Keratinocyte (primary cell): Measurements from ENCODE around the gene ICAM2. TPM values are rescaled to one million over a fixed set of nuclear protein-coding genes. Genes with fewer than 3 reads are reported as not detected.
"Not testable (repeated sequence)": the region's sequence is repeated elsewhere in the genome, so short reads cannot be mapped to it uniquely, and the experiment has no call there.

Source experiments
- DNase-seq: peaks from one replicate; pipeline ENCODE4 v3.0.0-alpha.2; 2011; ENCODE audit warnings: low read depth, missing footprints, low spot score
- FAIRE-seq: peaks from 2 replicates; lab custom pipeline; 2011; peaks lifted over from hg19 to GRCh38; lab: Jason Lieb, UNC
- H2AFZ ChIP-seq: 2 replicates; pipeline ENCODE4 v1.6.0; 2012; ENCODE audit warnings: low read length, control low read depth, inconsistent platforms; ENCODE audit not compliant: control insufficient read depth
- H3K27ac ChIP-seq: 2 replicates; pipeline ENCODE4 v1.5.1; 2011; ENCODE audit warnings: low read length; ENCODE audit not compliant: control insufficient read depth, insufficient read depth
- H3K27me3 ChIP-seq: 3 replicates; pipeline ENCODE4 v1.6.0; 2011; ENCODE audit warnings: low read length; ENCODE audit not compliant: control insufficient read depth, insufficient read depth; ENCODE audit errors: extremely low read depth
- H3K36me3 ChIP-seq, 2 experiments: 2 replicates in 1 of 2; 3 replicates in 1 of 2; pipeline ENCODE4 v1.5.1; 2011; ENCODE audit warnings: low read length in 2 of 2, mild to moderate bottlenecking in 1 of 2; ENCODE audit not compliant: control insufficient read depth in 2 of 2, insufficient read depth in 2 of 2; ENCODE audit errors: extremely low read depth in 1 of 2
- H3K4me1 ChIP-seq: 3 replicates; pipeline ENCODE4 v1.5.1; 2011; ENCODE audit warnings: low read length; ENCODE audit not compliant: control insufficient read depth, insufficient read depth; ENCODE audit errors: extremely low read depth
- H3K4me2 ChIP-seq: 3 replicates; pipeline ENCODE4 v1.6.0; 2011; ENCODE audit warnings: low read depth, low read length; ENCODE audit not compliant: control insufficient read depth, insufficient read depth; ENCODE audit errors: extremely low read depth
- H3K4me3 ChIP-seq, 3 experiments: fragments of 200-600 bp in 1 of 3; sonication (generic) in 1 of 3; 2 replicates in 2 of 3; 3 replicates in 1 of 3; pipeline ENCODE4 v1.5.1; 2011 to 2016; ENCODE audit warnings: low read length in 3 of 3, mild to moderate bottlenecking in 3 of 3, control low read depth in 2 of 3, inconsistent platforms in 1 of 3, low read depth in 1 of 3, mixed read lengths in 1 of 3, mixed run types in 1 of 3, moderate library complexity in 1 of 3; ENCODE audit not compliant: control insufficient read depth in 2 of 3, insufficient read depth in 2 of 3; ENCODE audit errors: extremely low read depth in 1 of 3
- H3K79me2 ChIP-seq: 2 replicates; pipeline ENCODE4 v1.6.0; 2012; ENCODE audit warnings: low read length; ENCODE audit not compliant: control insufficient read depth, insufficient read depth
- H3K9ac ChIP-seq: 3 replicates; pipeline ENCODE4 v1.6.0; 2011; ENCODE audit warnings: low read length; ENCODE audit not compliant: control insufficient read depth, insufficient read depth; ENCODE audit errors: extremely low read depth
- H3K9me1 ChIP-seq: 3 replicates; pipeline ENCODE4 v1.6.0; 2011; ENCODE audit warnings: low read length; ENCODE audit not compliant: control insufficient read depth, insufficient read depth; ENCODE audit errors: extremely low read depth
- H3K9me3 ChIP-seq: 2 replicates; pipeline ENCODE4 v1.5.1; 2012; ENCODE audit warnings: low read depth, low read length; ENCODE audit not compliant: control insufficient read depth
- H4K20me1 ChIP-seq: 3 replicates; pipeline ENCODE4 v1.6.0; 2011; ENCODE audit warnings: low read length; ENCODE audit not compliant: control insufficient read depth, insufficient read depth; ENCODE audit errors: extremely low read depth
- CTCF ChIP-seq, 3 experiments: IDR thresholded peaks in 1 of 3; conservative IDR thresholded peaks in 1 of 3; optimal IDR thresholded peaks in 1 of 3; 2 replicates in 2 of 3; 3 replicates in 1 of 3; pipeline versions ENCODE3 to v1.5.1; 2011; ENCODE audit warnings: low read length in 3 of 3, mild to moderate bottlenecking in 3 of 3, moderate library complexity in 2 of 3, control low read depth in 1 of 3, inconsistent platforms in 1 of 3; ENCODE audit not compliant: insufficient read depth in 2 of 3; ENCODE audit errors: extremely low read depth in 1 of 3
- EZH2 ChIP-seq: IDR thresholded peaks from one replicate; pipeline ENCODE4 v1.6.1; 2012; ENCODE audit warnings: inconsistent platforms, mild to moderate bottlenecking, low read length, moderate library complexity
- dilution Hi-C: fragments of 300-500 bp; cut with MboI; formaldehyde crosslinking; loops from one replicate; pipeline ENCODE4 v1.7.0; 2020; ENCODE audit warnings: low sequenced_read_pairs; ENCODE audit not compliant: extremely low pct_ligation_motif_present
- polyA plus RNA-seq, 5 experiments: library from polyadenylated mRNA; depleted of rRNA in 3 of 5; stranded (reverse) in 3 of 5; stranded (forward) in 1 of 5; unstranded in 1 of 5; fragments of >200 nt; gene quantifications; 1 replicate in 1 of 5; 2 replicates in 3 of 5; 3 replicates in 1 of 5; pipeline versions ENCODE4 v1.2.1 to v1.2.3, GENCODE V29; 2011 to 2012; ENCODE audit warnings: missing spikeins in 2 of 5, low read depth in 1 of 5, low replicate concordance in 1 of 5

ICAM2 gene
- polyA plus RNA-seq, 1 donor (not counting 4 experiments of a cell fraction or from before 2014, with no cell fraction given) = 0.09 TPM

- no peak overlapping the region for H3K9ac ChIP-seq
- no peaks in the 10 kb centered on the region for H3K79me2 ChIP-seq
- H3K27ac ChIP-seq = no peak overlapping the region
- no peaks in the 10 kb centered on the region for H3K27me3 ChIP-seq
- peaks cover 6% of the 10 kb centered on the region for H3K4me1 ChIP-seq
- H3K9me3 ChIP-seq = no peaks in the 10 kb centered on the region
- H3K9me1 ChIP-seq = no peaks in the 10 kb centered on the region
- no peak overlapping the region for H3K4me3 ChIP-seq
- TF ChIP-seq EZH2 (no peak), CTCF (optimal IDR thresholded peaks at IDR 0.05 in 1 of 3, IDR thresholded peaks at IDR 0.05 in 1 of 3, conservative IDR thresholded peaks at IDR 0.05 in 1 of 3; ENCODE audit: extremely low read depth in 1 of 3, insufficient read depth in 2 of 3, low read length in 3 of 3) (no peak)
- H3K4me2 ChIP-seq = no peak overlapping the region
- dilution Hi-C loops = no loop called here
- DNase-seq (no peak), FAIRE-seq (no peak)
- no peak overlapping the region for H2AFZ ChIP-seq
- H4K20me1 ChIP-seq = no peaks in the 10 kb centered on the region
- no peaks in the 10 kb centered on the region for H3K36me3 ChIP-seq
These were observed 2.2 kb upstream of the ICAM2 start for GRCh38 chr17:64022611-64023063.

DNA sequence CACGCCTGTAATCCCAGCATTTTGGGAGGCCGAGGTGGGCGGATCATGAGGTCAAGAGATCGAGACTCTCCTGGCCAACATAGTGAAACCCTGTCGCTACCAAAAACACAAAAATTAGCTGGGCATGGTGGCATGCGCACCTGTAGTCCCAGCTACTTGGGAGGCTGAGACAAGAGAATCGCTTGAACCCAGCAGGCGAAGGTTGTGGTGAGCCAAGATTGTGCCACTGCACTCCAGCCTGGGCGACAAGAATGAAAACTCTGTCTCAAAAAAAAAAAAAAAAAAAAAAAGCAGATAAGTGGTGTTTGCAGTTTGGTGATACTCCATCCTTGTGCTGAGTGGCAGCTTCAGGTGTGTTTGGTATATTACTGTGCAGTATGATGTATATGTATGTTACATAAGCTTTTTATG, 877 bp downstream of the ICAM2 start:
- H3K4me2 ChIP-seq, H3K36me3 ChIP-seq, dilution Hi-C loops, H3K27me3 ChIP-seq, H2AFZ ChIP-seq, FAIRE-seq, DNase-seq, H4K20me1 ChIP-seq, H3K9me1 ChIP-seq, H3K9ac ChIP-seq, H3K4me1 ChIP-seq, H3K4me3 ChIP-seq, H3K79me2 ChIP-seq, H3K27ac ChIP-seq, H3K9me3 ChIP-seq: not testable (repeated sequence)

- Histone ChIP-seq H2AFZ (no peak overlapping the region), H3K27ac (no peak overlapping the region), H3K4me2 (no peak overlapping the region), H4K20me1 (no peaks in the 10 kb centered on the region), H3K4me3 (no peak overlapping the region), H3K4me1 (no peaks in the 10 kb centered on the region), H3K9me3 (no peaks in the 10 kb centered on the region), H3K9ac (no peak overlapping the region), H3K36me3 (no peaks in the 10 kb centered on the region), H3K79me2 (no peaks in the 10 kb centered on the region), H3K9me1 (no peaks in the 10 kb centered on the region), H3K27me3 (no peaks in the 10 kb centered on the region)
- FAIRE-seq (no peak), DNase-seq (no peak)
- TF ChIP-seq EZH2 = no peak
- peak in 2 of 3 experiments; percentile 10 to 16 for TF ChIP-seq CTCF (optimal IDR thresholded peaks at IDR 0.05 in 1 of 3, IDR thresholded peaks at IDR 0.05 in 1 of 3, conservative IDR thresholded peaks at IDR 0.05 in 1 of 3; ENCODE audit: extremely low read depth in 1 of 3, insufficient read depth in 2 of 3, low read length in 3 of 3)
- dilution Hi-C loops = no loop called here
These were observed 3.0 kb downstream of the ICAM2 start for GRCh38 chr17:64017381-64017980.
